ENCODE data around the gene DENND5A. TPM values are rescaled to one million over a fixed set of nuclear protein-coding genes. Genes with fewer than 3 reads are reported as not detected.

DENND5A gene
- total RNA-seq, 4 donors from 2014 or later: 107 to 132 (median 111) TPM

DNA sequence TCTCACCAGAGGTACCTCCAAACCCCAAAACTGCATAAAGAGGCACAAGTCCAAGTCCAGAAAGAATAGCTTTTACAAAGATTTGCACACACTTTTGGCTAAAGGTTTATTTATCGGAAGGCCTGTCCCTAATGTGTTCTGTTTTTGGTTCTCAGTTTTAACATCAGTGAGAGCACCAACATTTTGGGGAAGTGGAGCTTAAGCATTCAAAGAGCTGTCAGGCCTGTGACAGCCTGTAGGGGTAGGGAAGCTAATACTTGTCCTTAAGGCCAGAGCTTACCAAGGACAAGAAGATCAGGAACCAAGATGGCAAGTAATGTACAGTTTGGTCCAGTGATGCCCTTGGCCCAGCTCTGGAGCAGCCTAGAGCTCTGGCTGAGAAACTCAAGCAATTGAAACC lies 134.9 kb downstream of the DENND5A start:
- TF ChIP-seq, protein P1, sequence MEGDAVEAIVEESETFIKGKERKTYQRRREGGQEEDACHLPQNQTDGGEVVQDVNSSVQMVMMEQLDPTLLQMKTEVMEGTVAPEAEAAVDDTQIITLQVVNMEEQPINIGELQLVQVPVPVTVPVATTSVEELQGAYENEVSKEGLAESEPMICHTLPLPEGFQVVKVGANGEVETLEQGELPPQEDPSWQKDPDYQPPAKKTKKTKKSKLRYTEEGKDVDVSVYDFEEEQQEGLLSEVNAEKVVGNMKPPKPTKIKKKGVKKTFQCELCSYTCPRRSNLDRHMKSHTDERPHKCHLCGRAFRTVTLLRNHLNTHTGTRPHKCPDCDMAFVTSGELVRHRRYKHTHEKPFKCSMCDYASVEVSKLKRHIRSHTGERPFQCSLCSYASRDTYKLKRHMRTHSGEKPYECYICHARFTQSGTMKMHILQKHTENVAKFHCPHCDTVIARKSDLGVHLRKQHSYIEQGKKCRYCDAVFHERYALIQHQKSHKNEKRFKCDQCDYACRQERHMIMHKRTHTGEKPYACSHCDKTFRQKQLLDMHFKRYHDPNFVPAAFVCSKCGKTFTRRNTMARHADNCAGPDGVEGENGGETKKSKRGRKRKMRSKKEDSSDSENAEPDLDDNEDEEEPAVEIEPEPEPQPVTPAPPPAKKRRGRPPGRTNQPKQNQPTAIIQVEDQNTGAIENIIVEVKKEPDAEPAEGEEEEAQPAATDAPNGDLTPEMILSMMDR (IDR thresholded peaks at IDR 0.05; ENCODE audit: low read depth): no peak

DNA sequence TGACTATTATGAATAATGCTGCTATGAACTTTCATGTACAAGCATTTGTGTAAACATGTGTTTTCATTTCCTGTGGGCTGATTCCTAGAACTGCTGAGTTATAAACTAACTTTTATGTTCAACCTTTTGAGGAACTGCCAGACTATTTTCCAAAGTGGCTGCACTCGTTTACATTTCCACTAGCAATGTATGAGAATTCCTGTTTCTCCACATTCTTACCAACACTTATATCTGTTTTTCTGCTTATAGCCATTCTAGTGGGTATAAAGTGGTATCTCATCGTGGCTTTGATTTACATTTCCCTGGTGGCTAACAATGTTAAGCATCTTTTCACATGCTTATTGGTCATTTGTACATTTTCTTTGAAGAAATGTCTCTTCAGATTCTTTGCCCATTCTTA lies 138.5 kb downstream of the DENND5A start:
- TF ChIP-seq, protein P1 (IDR thresholded peaks at IDR 0.05; ENCODE audit: low read depth): no peak

DNA sequence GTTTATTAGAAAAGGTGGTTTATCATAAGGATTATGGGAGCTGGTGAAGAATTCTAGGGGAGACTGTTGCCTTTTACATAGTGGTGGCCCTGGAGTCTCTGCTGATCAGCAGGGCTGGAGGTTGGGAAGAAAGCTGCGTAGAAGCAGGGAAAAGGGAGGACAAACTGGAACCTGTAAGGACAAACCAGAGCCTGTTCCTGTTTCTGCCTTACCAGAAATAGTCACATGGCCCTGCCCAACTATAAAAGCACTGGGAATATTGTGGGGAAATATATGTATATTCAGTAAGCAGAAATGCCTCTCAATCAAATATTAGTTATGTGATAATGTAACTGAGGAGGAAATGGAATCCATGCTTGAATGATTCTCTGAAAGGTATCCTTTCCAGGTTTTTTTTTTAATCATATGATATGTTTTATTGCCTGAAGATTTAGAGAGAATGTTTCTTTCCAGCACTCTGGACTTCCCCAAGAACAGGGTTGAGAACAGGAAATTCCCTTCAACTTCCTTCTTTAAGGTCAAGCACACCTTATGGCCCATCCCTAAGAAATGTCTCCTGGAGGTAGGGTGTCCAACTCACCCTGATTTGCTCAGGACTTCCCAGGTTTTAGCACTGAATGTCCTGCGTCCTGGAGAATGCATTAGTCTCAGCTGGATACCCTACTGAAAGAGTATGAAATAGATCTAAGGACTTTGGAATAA lies 139.8 kb downstream of the DENND5A start:
- TF ChIP-seq, protein P1 (IDR thresholded peaks at IDR 0.05; ENCODE audit: low read depth): no peak

- TF ChIP-seq, protein P1 (IDR thresholded peaks at IDR 0.05; ENCODE audit: low read depth): no peak
Observed at GRCh38 chr11:9123595-9124304, 141.4 kb downstream of the DENND5A start.

DNA sequence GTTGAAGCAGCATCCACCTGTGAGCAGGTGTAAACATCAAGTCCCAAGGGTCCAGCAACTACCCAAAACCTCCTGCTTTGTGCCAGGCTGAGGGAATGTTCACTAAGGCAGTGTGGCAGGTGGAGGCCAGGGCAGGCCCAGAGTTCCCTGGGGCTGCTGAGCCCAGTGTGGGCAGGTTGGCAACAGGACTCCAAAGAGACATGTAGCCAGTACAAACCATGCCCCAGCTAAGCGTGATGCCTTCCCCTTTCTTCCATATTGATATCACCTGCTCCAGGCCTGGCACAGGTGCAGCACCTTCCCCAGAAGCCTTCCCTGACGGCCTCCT lies 143.7 kb downstream of the DENND5A start:
- TF ChIP-seq, protein P1 (IDR thresholded peaks at IDR 0.05; ENCODE audit: low read depth): no peak

GRCh38 chr11:9120664-9121468 lies 144.3 kb downstream of the DENND5A start:
- TF ChIP-seq, protein P1 (IDR thresholded peaks at IDR 0.05; ENCODE audit: low read depth): no peak

DNA sequence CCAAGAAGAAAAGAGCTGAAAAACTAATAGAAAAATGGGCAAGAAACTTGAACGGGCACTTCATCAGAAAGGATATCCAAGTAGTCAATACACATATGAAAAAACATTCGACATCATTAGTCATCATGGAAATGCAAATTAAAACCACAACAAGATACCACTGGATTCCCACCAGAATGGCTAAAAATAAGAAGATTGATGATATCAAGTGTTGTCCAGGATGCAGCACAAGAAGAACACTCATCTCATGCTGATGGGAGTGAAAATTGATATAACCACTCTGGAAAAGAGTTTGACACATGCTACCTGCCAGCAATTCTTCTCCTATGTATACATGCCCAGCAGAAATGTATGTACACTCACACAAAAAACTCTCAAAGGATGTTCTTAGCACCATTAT lies 146.9 kb downstream of the DENND5A start:
- TF ChIP-seq, protein P1 (IDR thresholded peaks at IDR 0.05; ENCODE audit: low read depth): no peak

Data from subcutaneous adipose tissue (tissue), 4 donors.